CD4-positive, alpha-beta T cell treated with Interleukin-15 for 4 hours (primary cell): ENCODE results near the gene ACAP2.
"Not testable (repeated sequence)": the region's sequence is repeated elsewhere in the genome, so short reads cannot be mapped to it uniquely, and the experiment has no call there.

Source experiments
- DNase-seq: peaks from one replicate; pipeline ENCODE4 v3.0.0-alpha.2; 2020; ENCODE audit warnings: low spot score

Gene ACAP2

DNA sequence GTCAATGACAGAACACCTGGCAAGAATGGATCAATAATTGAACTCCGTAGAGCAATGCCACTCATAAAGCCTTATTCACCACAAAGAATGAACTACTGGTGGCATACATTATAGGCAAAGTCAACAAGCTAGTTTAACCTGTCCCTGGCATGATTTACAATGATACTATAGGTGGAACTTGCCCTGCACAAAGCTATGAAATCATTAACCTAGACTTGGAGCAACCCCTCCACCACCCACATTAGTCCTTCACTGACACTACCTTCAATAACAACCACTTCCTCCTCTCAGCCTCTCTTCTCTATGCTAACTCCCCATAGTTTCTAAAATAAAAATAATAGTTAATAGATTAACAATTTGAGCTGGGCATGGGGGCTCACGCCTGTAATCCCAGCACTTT is 54.4 kb downstream of the ACAP2 start:
- DNase-seq: no peak

DNA sequence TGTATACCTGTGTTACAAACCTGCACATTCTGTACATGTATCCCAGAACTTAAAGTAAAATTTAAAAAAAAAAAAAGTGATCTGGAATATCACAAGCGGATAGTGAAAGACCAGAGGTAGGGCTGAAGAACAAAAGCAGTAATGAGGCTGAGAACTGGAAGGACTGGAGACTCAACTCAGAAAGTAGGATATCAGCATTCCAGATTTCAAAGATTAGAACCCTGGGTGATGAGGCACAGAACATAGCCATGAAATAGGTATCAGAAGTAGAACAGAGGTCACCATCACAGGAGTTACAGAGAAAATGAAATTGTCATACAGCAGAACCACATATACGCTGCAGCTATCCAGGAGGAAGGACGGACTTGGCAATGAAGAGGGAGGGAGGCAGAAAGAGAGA is 56.1 kb downstream of the ACAP2 start:
- DNase-seq: no peak

DNA sequence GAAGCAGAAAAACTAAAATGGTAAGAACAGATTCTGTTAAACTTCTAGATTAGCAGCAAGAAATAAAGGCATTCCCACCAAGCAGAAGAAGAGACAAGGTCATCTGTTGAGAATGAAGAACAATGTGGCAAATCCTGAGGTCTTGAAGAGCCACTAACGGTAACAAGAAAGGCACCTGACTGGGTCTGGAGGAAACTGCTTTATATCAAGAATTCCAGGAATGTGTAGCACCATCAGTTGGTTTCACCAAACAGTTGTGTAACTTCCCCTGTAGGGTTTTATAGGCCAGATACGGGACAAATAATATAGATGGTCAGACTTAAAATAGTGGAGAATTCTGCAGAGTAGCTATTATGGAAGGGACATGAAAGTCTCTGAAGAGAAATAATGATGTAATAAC is 57.3 kb downstream of the ACAP2 start:
- DNase-seq: no peak

DNA sequence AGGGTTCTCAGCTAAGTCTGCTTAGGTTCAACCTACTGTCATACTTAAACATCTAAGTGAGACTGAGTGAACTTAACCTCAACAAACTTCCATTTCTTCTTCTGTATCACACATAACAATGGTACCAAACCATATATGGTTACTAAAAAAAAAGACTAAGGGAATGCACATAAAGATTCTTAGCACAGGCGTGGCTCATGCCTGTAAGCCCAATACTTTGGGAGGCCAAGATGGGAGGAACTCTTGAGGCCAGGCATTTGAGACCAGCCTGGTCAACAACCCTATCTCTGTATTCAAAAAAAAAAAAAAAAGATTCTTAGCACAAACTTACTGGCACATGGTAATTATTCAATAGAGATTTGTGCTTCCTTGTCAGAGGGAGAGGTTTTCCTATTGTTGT is 57.9 kb downstream of the ACAP2 start:
- DNase-seq: no peak

GRCh38 chr3:195372220-195372619 is 70.6 kb downstream of the ACAP2 start:
- DNase-seq: no peak

GRCh38 chr3:195366200-195366925 is 76.5 kb downstream of the ACAP2 start:
- no peak for DNase-seq

GRCh38 chr3:195365371-195365770 is 77.4 kb downstream of the ACAP2 start:
- DNase-seq: no peak

DNA sequence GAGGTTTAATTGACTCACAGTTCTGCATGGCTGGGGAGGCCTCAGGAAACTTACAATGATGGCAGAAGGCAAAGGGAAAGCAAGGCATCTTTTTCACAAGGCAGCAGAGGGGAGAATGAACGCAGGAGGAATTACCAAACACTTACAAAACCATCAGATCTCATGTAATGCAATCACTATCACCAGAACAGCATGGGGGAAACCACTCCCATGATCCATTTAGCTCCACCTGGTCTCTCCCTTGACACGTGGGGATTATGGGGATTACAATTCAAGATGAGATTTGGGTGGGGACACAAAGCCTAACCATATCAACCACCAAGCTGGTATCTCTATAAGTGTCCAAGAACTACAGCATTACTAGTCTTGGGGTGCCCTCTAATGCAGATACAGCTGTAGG is 85.0 kb downstream of the ACAP2 start:
- not testable (repeated sequence) for DNase-seq

DNA sequence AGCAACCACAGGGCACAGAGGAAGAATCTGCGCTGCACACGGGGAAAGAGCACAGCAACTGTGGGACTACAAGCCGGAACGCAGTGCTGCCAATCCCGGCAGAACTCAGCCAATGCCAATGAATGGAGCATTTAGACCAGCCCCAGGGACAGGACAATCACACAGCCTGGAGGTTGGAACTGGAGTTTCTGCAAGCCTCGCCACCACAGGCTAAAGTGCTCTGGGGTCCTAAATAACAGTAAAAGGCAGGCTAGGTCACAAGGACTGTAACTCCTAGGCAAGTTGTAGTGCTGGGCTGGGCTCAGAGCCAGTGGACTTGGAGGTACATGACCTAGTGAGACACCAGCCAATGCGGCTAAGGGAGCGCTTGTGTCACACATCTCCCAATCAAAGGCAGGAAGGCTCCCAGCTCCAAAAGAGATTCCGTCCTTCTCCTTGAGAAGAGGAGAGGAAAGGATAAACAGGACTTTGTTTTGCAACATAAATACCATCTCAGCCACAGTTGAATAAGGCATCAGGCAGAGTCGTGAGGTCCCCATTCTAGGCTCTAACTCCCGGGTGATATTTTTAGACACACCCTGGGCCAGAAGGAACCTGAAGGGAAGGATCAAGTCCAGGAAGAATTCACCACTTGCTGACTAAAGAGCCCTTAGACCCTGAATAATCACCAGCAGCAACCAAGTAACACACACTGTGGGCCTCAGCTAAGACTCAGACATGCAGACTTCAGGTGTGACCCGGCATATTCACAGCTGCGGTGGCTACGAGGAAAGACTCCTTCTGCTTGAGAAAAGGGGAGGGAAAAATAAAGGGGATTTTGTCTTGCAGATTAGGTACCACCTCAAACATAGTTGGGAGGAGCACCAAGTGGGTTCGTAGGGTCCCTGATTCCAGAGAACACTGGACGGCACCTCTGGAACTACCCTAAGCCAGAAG is 86.4 kb downstream of the ACAP2 start:
- DNase-seq: no peak

DNA sequence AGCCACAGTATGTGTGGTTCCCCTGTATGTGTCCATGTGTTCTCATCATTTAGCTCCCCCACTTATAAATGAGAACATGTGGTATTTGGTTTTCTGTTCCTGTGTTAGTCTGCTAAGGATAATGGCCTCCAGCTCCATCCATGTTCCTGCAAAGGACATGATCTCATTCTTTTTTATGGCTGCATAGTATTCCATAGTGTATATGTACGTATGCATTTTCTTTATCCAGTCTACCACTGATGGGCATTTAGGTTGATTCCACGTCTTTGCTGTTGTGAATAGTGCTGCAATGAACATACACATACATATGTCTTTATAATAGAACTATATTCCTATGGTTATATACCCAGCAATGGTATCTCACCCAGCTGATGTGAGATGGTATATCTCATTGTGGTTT is 88.8 kb downstream of the ACAP2 start:
- DNase-seq: not testable (repeated sequence)

GRCh38 chr3:195352895-195353488 is 89.8 kb downstream of the ACAP2 start:
- no peak for DNase-seq

- no peak for DNase-seq
These were observed 94.2 kb downstream of the ACAP2 start for GRCh38 chr3:195348426-195349115.

GRCh38 chr3:195337747-195338146 is 105.1 kb downstream of the ACAP2 start:
- no peak for DNase-seq

DNA sequence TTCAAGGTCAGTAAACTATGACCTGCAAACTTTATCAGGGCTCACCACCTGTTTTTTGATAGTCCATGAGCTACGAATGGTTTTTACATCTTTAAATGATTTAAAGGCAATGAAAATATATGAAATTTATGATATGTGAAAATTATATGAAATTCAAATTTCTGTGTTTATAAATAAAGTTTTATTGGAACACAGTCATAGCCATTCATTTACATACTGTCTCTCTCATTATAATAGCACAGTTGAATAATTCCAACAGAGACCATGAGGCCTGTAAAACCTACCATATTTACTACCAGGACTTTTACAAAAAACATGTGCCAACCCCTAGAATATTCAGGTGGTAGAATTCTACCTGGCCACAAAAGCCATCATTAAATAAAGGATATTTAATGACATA is 107.9 kb downstream of the ACAP2 start:
- DNase-seq: no peak

DNA sequence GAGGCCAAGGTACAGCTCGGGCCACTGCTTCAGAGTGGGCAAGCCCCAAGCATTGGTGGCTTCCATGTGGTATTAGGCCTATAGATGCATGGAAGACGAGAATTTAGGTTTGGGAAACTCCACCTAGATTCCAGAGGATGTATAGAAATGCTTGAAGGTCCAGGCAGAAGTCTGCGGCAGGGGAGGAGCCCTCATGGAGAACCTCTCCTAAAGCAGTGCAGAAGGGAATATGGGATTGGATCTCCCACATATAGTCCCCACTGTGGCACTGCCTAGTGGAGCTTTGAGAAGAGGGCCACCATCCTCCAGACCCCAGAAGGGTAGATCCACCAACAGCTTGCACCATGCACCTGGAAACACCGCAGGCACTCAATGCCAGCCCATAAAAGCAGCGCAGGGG is 123.8 kb downstream of the ACAP2 start:
- DNase-seq: no peak

DNA sequence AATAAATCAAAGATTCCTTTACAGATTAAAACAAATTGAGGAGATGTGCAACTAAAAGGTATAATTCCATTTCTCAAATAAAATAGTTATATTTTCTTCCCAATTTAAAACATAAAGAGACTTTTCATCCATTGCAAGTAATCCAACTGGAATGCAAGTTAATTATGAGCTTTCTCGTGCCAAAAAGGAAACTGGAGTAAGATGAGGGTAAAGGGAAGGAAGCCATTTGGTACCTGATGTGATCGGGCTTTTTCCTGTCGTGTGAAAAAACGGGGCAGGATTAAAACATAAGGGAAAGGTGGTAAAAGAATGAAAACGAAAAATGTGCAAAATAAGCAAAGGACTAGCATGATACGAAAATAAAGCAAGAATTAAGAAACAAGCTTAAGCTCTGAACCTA is 130.1 kb downstream of the ACAP2 start:
- no peak for DNase-seq

DNA sequence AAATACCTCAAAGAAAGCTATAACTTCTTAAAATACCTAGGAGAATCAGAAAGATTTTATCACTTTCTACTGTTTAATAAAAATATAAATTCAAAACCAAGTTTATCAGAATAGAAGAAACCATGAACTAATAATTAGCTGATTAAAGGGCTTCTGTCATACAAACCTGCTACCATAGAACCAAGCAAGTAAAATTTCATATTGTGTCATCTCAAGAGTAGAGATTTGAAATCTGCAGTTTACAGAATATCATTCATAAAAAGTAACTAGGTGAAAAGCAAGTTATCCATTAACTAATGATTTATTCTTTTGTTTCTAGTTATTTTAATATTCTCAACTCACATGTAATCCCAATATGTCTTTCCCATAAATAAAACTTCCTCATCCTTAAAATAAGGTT is 135.1 kb downstream of the ACAP2 start:
- DNase-seq: no peak

DNA sequence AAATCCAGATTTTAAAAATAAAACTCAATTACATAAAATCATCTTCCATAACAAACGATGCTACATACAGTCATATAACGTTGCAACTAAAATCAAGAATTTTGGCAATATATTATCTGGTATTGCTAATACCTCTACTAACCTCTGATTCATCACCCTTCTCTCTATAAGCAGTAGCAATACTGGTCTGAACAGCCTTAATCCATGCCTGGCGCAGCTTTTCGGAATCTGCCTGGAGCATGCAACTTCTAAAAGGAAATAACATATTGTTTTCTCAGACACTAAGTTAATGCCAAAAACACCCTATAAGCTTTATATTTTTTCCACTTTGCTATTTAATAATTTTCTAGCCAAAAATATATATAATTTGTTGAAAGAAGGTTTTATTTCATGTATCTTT is 136.5 kb downstream of the ACAP2 start:
- DNase-seq: no peak

GRCh38 chr3:195302431-195302830 is 140.4 kb downstream of the ACAP2 start:
- DNase-seq: no peak

GRCh38 chr3:195297446-195297845 is 145.4 kb downstream of the ACAP2 start:
- no peak for DNase-seq

DNA sequence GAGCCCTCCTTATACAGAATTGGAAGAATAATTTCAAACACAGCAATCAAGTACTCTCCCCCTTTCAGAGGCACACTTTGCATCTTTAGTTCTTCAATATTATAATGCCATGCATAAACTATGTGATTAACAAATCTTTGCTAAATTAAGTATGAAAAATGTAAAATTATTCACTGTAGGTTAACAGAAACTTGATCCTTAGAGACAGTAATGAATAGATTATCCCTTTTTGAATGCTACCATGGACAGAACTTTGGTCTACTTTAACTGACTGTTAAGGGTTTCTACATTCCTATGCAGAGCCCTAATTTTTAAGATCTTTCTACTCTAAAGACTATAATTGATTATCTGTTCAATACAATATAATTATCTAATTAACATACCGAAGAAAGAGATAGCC is 146.2 kb downstream of the ACAP2 start:
- DNase-seq: no peak

DNA sequence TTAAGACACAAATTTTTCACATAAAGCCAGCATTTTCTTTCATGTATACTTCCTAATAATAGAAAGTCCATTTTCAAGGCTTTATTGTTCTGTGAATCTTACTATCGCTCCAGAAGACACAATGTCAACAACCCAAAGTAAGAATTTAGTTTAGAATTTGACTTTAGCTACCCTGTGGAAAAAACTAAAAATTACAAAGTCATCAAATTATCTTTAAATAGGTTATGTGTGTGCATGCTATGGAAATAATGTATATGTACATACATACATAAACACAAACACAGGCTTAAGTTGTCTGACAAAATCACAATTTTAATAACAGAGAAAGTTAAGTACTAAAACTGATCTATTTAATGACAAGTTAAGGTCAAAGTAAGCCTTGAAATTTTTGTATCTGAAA is 151.7 kb downstream of the ACAP2 start:
- no peak for DNase-seq
